GM18499 (cell line): Measurements from ENCODE around the gene KAT2B.
"Not testable (repeated sequence)": the region's sequence is repeated elsewhere in the genome, so short reads cannot be mapped to it uniquely, and the experiment has no call there.

Experiments
- ATAC-seq: cut with Tn5 transposase; IDR thresholded peaks from one replicate; pipeline ENCODE4 v1.9.1; 2021; ENCODE audit warnings: moderate number of reproducible peaks; ENCODE audit not compliant: insufficient read depth, unreplicated experiment

KAT2B gene

GRCh38 chr3:20039765-20040547 lies at the start of gene KAT2B:
Gene KAT2B (plus strand): TSS chr3:20040446. CDS start chr3:20040478, 32 bp downstream.
- peak; percentile 21 for ATAC-seq

- no peak for ATAC-seq
Measured at GRCh38 chr3:19994796-19995195, 45.5 kb upstream of the KAT2B start.

- no peak for ATAC-seq
Measured at GRCh38 chr3:19997502-19997901, 42.7 kb upstream of the KAT2B start.

- ATAC-seq = no peak
Measured at GRCh38 chr3:20001932-20002331, 38.3 kb upstream of the KAT2B start.

- no peak for ATAC-seq
Measured at GRCh38 chr3:20007960-20008359, 32.3 kb upstream of the KAT2B start.

- ATAC-seq = no peak
Measured at GRCh38 chr3:20008646-20009045, 31.6 kb upstream of the KAT2B start.

- ATAC-seq = no peak
Measured at GRCh38 chr3:20012164-20012563, 28.1 kb upstream of the KAT2B start, which contains the start of gene PP2D1. Gene PP2D1 (minus strand): TSS chr3:20012264. CDS start chr3:20012072, 192 bp downstream.

GRCh38 chr3:20013396-20013795 lies 26.9 kb upstream of the KAT2B start:
- ATAC-seq = no peak

GRCh38 chr3:20015525-20015924 lies 24.7 kb upstream of the KAT2B start:
- no peak for ATAC-seq

- ATAC-seq = not testable (repeated sequence)
Measured at GRCh38 chr3:20016076-20016475, 24.2 kb upstream of the KAT2B start.

GRCh38 chr3:20022954-20023622 lies 17.2 kb upstream of the KAT2B start:
- ATAC-seq = no peak

GRCh38 chr3:20023623-20024405 lies 16.4 kb upstream of the KAT2B start:
- ATAC-seq = no peak

GRCh38 chr3:20027136-20027535 lies 13.1 kb upstream of the KAT2B start:
- no peak for ATAC-seq

- no peak for ATAC-seq
Measured at GRCh38 chr3:20028905-20029331, 11.3 kb upstream of the KAT2B start.

GRCh38 chr3:20031939-20032338 lies 8.3 kb upstream of the KAT2B start:
- ATAC-seq = not testable (repeated sequence)

GRCh38 chr3:20035019-20035418 lies 5.2 kb upstream of the KAT2B start:
- ATAC-seq = no peak

GRCh38 chr3:20037255-20037996 lies 2.8 kb upstream of the KAT2B start:
- no peak for ATAC-seq

GRCh38 chr3:20038699-20039465 lies 1.4 kb upstream of the KAT2B start:
- no peak for ATAC-seq

GRCh38 chr3:20039466-20039764 lies 831 bp upstream of the KAT2B start:
- ATAC-seq = no peak
